KMS-11 (cell line): Measurements from ENCODE around the gene CHMP2B.

Source experiments
- H2AFZ ChIP-seq: fragments of 200-600 bp; sonication (generic); 2 replicates; pipeline ENCODE4 v1.6.1; 2016; ENCODE audit warnings: antibody characterized with exemption, mixed run types, low read depth
- H3K27ac ChIP-seq: fragments of 200-600 bp; sonication (generic); 2 replicates; pipeline ENCODE4 v1.6.1; 2016; ENCODE audit warnings: mild to moderate bottlenecking, mixed run types
- H3K27me3 ChIP-seq: fragments of 200-600 bp; sonication (generic); 2 replicates; pipeline ENCODE4 v1.6.1; 2017; ENCODE audit warnings: mild to moderate bottlenecking, low read depth, mixed run types, moderate library complexity; ENCODE audit not compliant: insufficient read depth
- H3K36me3 ChIP-seq: fragments of 200-600 bp; sonication (generic); 2 replicates; pipeline ENCODE4 v1.6.1; 2017; ENCODE audit warnings: mild to moderate bottlenecking, mixed run types; ENCODE audit not compliant: insufficient read depth
- H3K4me1 ChIP-seq: fragments of 200-600 bp; sonication (generic); 2 replicates; pipeline ENCODE4 v1.6.1; 2016; ENCODE audit warnings: mild to moderate bottlenecking, low read depth, mixed run types; ENCODE audit not compliant: poor library complexity, severe bottlenecking
- H3K4me2 ChIP-seq: fragments of 200-600 bp; sonication (generic); 2 replicates; pipeline ENCODE4 v1.7.0; 2016; ENCODE audit warnings: mild to moderate bottlenecking, mixed run types
- H3K4me3 ChIP-seq: fragments of 200-600 bp; sonication (generic); IDR thresholded peaks from 2 replicates; pipeline ENCODE4 v1.6.1; 2017; ENCODE audit warnings: low read depth, low read length, mixed read lengths; ENCODE audit not compliant: insufficient read depth
- H3K79me2 ChIP-seq: fragments of 200-600 bp; sonication (generic); 2 replicates; pipeline ENCODE4 v1.6.1; 2016; ENCODE audit warnings: low read depth, mixed run types; ENCODE audit not compliant: insufficient read depth
- H3K9ac ChIP-seq: fragments of 200-600 bp; sonication (generic); 2 replicates; pipeline ENCODE4 v1.6.1; 2016; ENCODE audit warnings: mild to moderate bottlenecking, mixed run types
- H4K20me1 ChIP-seq: fragments of 200-600 bp; sonication (generic); 2 replicates; pipeline ENCODE4 v1.6.1; 2016; ENCODE audit warnings: mild to moderate bottlenecking, mixed run types; ENCODE audit not compliant: insufficient read depth
- CTCF ChIP-seq: fragments of 200-600 bp; sonication (generic); conservative IDR thresholded peaks from 2 replicates; pipeline ENCODE4 v1.6.1; 2017; ENCODE audit warnings: low read depth, mild to moderate bottlenecking, antibody characterized with exemption, low read length, moderate library complexity, mixed read lengths

Gene CHMP2B

GRCh38 chr3:87268646-87269211, 41.6 kb downstream of the CHMP2B start:
- Histone ChIP-seq H3K27ac (no peak overlapping the region), H4K20me1 (no peaks in the 10 kb centered on the region), H3K4me2 (no peak overlapping the region), H2AFZ (no peak overlapping the region), H3K4me1 (no peaks in the 10 kb centered on the region), H3K4me3 (no peak overlapping the region), H3K79me2 (no peaks in the 10 kb centered on the region), H3K9ac (no peak overlapping the region), H3K27me3 (no peaks in the 10 kb centered on the region), H3K36me3 (no peaks in the 10 kb centered on the region)
- no peak for TF ChIP-seq CTCF

GRCh38 chr3:87269723-87270122, 42.6 kb downstream of the CHMP2B start:
- Histone ChIP-seq H3K27me3 (no peaks in the 10 kb centered on the region), H2AFZ (no peak overlapping the region), H3K4me1 (no peaks in the 10 kb centered on the region), H3K79me2 (no peaks in the 10 kb centered on the region), H3K9ac (no peak overlapping the region), H3K4me3 (no peak overlapping the region), H4K20me1 (no peaks in the 10 kb centered on the region), H3K4me2 (no peak overlapping the region), H3K27ac (no peak overlapping the region), H3K36me3 (no peaks in the 10 kb centered on the region)
- no peak for TF ChIP-seq CTCF

GRCh38 chr3:87270908-87271700, 44.0 kb downstream of the CHMP2B start:
- Histone ChIP-seq H2AFZ (no peak overlapping the region), H3K36me3 (no peaks in the 10 kb centered on the region), H3K27me3 (no peaks in the 10 kb centered on the region), H3K4me3 (no peak overlapping the region), H3K4me1 (no peaks in the 10 kb centered on the region), H3K79me2 (no peaks in the 10 kb centered on the region), H4K20me1 (no peaks in the 10 kb centered on the region), H3K9ac (no peak overlapping the region), H3K27ac (no peak overlapping the region), H3K4me2 (no peak overlapping the region)
- TF ChIP-seq CTCF: no peak

- Histone ChIP-seq H3K79me2 (no peaks in the 10 kb centered on the region), H3K27me3 (no peaks in the 10 kb centered on the region), H3K4me3 (no peak overlapping the region), H3K9ac (no peak overlapping the region), H4K20me1 (no peaks in the 10 kb centered on the region), H3K27ac (no peak overlapping the region), H2AFZ (no peak overlapping the region), H3K36me3 (no peaks in the 10 kb centered on the region), H3K4me2 (no peak overlapping the region), H3K4me1 (no peaks in the 10 kb centered on the region)
- no peak for TF ChIP-seq CTCF
Measured at GRCh38 chr3:87272718-87273341, 45.7 kb downstream of the CHMP2B start.
